Measurements from ENCODE around the gene DEPDC5. TPM values are rescaled to one million over a fixed set of nuclear protein-coding genes. Genes with fewer than 3 reads are reported as not detected.
A peak's percentile ranks its signal among the peaks of the same experiment; 100 is the strongest.

DEPDC5 gene
- total and polyA plus RNA-seq, 9 of the 15 experiments (the other 6 are each of a cell fraction or from before 2014, with no cell fraction given): 2.3 to 12.3 (median 10.7) TPM

GRCh38 chr22:31749636-31750364 lies 4.0 kb upstream of the DEPDC5 start, which contains the start of gene PRR14L (continued):
- TF ChIP-seq CREB3L1 (IDR thresholded peaks at IDR 0.05; ENCODE audit: borderline replicate concordance, low read depth) (peak; percentile 80; the same call in 1 of the 2 replicates), ZNF75A (CRISPR knock-in tag; IDR thresholded peaks at IDR 0.05) (no peak), ZNF239 (CRISPR knock-in tag; IDR thresholded peaks at IDR 0.05) (no peak), SRSF1 (IDR thresholded peaks at IDR 0.05; ENCODE audit: low read depth, low read length) (peak; percentile 92), NR1H2 (CRISPR knock-in tag; IDR thresholded peaks at IDR 0.05) (no peak), TRIM28 (IDR thresholded peaks at IDR 0.05) (no peak), TAF9B (IDR thresholded peaks at IDR 0.05; ENCODE audit: partially characterized antibody) (peak; percentile 74), SRSF3 (IDR thresholded peaks at IDR 0.05; ENCODE audit: insufficient read depth, low read length) (no peak), MYNN (IDR thresholded peaks at IDR 0.05) (no peak), MYNN (CRISPR knock-in tag; IDR thresholded peaks at IDR 0.05) (no peak), ILF3 (IDR thresholded peaks at IDR 0.05; ENCODE audit: borderline replicate concordance) (no peak), SUPT5H (IDR thresholded peaks at IDR 0.05) (peak; percentile 87), ZZZ3 (IDR thresholded peaks at IDR 0.05) (peak; percentile 69; the same call in 1 of the 2 replicates), IRF9 (tag; IDR thresholded peaks at IDR 0.05) (no peak), E2F4 (CRISPR knock-in tag; IDR thresholded peaks at IDR 0.05; ENCODE audit: low read depth) (no peak), ZC3H4 (CRISPR knock-in tag; IDR thresholded peaks at IDR 0.05; ENCODE audit: borderline replicate concordance) (no peak), BRCA1 (IDR thresholded peaks at IDR 0.05) (no peak), BRCA1 (CRISPR knock-in tag; IDR thresholded peaks at IDR 0.05) (no peak), ZNF592 (IDR thresholded peaks at IDR 0.05) (no peak)

Data from K562 (cell line).